Fibroblast of skin of back (primary cell): Measurements from ENCODE around the gene HSPB9.
"Not testable (repeated sequence)": the region's sequence is repeated elsewhere in the genome, so short reads cannot be mapped to it uniquely, and the experiment has no call there.

ENCODE experiments used
- DNase-seq: peaks from one replicate; pipeline ENCODE4 v3.0.0-alpha.2; 2013

Gene HSPB9

DNA sequence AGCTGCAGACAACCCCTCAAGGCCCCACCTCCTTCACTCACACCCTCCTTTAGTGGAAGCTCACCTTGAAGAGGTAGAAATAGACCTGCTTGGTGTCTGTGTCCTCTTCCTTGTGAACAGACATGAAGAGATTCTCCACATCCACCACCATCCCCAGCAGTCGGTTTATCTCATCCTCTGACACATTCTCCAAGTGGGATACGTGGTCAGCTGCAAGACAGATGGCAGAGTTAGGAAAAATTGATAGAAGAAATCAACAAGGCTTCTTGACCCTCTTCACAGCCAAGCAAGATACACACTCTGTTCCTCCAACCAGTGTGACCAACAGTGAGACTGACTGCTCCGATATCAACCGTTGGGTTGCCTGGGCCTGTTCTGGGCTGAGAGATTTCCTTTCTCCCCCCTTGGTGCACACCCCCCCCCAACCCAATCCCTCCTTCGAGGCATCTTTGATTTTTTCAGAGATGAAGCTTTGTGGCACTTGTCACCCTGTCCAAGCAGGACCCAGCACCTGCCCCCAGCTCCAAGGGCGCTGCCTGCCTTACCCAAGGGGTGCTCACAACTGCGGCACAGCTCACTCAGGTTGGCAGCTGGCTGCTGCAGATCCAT is 2.3 kb upstream of the HSPB9 start:
- no peak for DNase-seq

DNA sequence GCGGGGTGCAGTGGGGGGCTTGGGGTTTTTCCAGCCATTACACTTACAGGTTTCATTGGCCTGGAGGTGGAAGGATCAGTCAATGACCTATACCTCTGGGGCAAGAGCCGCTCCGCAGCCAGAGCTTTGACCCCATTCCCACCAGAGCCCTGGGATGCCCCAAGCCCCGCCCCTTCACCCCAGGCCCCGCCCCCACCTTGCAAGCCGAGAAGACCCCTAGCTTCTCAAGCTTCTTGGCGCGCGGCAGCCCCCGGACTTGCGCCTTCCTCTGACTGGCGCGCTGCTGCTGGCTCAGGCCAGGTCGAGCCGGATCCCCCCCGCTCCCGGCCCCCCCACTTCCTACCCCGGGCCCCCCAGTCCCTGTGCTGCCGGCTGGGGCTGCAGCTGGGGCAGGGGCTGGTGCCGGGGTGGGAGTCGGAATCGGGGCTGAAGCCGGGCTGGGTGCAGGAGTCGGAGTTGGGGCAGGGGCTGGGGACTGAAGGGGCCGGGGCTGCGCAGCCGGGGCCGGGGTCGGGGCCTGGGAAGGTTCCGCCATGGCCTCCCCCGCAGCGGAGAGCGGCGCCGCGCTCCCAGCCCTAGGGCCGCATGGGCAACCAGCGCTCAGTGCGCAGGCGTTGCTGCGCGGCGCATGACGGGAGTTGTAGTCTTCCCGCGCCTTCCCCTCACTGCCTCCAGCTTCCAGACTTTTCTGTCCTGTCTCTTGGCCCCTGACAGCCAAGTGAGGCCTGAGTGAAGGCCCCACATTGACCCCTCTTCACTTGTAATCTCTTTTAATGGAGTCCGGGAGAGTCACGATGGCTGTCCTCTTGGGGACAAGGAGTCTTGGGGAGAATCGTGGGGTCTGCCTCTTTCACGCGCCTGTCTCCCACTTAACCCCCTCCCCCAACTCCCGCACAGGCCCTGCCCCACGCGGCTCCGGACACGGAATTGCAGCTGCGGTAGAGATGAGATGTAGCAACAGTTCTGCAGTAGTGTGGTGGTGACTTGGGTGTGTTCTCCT is 1.5 kb upstream of the HSPB9 start, which contains the start of gene KAT2A:
Gene KAT2A (minus strand): TSS at position 598 of the 1,000 bp plus-strand sequence. CDS start 63 bp downstream, at position 535.
- DNase-seq: peak; percentile 83

DNA sequence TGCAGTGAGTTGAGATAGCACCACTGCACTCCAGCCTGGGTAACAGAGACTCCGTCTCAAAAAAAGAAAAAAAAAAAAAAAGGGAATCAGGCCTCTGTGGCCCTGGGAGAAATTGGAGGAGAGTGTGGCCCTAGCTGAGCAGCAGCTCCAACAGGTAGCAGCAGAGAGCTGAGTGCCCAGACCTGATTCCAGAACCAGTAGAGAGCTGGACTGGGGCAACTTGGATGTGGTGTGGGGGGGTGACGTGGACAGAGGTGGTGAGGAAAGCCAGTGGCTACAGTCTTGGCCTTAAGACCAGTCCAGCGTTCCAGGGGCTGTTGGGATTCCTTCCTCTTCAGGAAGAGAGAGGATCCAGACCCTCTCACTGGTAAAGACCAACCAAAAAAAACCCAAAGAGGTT is 1.7 kb downstream of the HSPB9 start:
- no peak for DNase-seq

DNA sequence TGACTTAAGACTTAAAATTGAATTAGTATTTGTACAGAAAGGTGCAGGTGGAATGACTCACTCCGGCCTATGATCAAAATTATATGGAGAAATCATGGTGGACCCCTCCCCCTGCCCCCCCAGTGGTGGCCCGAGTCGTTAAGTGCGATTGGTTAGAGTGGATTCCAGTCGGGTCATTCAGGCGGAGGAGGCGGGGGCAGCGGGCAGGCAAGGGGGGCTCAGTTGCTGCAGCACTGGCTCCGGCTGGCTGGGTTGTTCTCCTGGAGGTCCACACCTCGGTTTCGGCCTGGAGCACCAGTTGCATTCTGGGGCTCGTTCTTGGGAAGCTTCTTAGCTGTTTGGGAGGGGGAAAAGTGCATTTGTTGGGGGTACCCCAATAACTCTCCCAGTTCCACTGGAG is 3.0 kb downstream of the HSPB9 start:
- DNase-seq: no peak

DNA sequence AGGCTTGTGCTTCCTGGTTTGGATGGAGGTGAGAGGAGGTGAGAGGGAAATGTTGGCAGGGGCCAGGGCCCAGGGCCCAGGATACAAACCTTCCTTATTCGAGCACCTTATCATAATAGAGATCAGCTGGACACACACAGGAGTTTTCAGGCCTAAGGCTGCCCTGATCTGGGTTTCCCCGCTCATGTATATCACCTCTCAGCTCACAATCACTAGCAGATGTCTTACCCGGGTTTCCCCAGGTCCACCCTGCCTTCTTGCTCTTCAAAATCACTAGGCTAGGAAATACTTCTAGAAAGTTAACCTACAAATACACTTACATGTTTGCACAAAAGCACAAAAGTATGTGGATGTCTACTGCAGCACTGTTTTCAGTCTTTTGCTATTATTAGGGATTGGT is 4.2 kb downstream of the HSPB9 start:
- no peak for DNase-seq

DNA sequence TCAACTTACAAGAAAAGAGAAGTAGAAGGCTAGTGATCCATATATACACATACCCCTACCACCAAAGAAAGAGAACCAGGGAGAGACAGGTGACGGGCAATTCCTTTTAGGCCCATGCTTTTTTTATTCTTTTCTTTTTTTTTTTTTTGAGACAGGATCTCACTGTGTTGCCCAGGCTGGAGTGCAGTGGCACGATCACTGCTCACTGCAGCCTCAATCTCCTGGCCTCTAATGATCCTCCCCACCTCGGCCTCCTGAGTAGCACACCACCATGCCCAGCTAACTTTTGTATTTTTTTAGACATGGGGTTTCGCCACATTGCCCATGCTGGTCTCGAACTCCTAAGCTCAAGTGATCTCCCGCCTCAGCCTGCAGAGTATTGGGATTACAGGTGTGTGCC is 4.8 kb downstream of the HSPB9 start:
- DNase-seq: no peak

DNA sequence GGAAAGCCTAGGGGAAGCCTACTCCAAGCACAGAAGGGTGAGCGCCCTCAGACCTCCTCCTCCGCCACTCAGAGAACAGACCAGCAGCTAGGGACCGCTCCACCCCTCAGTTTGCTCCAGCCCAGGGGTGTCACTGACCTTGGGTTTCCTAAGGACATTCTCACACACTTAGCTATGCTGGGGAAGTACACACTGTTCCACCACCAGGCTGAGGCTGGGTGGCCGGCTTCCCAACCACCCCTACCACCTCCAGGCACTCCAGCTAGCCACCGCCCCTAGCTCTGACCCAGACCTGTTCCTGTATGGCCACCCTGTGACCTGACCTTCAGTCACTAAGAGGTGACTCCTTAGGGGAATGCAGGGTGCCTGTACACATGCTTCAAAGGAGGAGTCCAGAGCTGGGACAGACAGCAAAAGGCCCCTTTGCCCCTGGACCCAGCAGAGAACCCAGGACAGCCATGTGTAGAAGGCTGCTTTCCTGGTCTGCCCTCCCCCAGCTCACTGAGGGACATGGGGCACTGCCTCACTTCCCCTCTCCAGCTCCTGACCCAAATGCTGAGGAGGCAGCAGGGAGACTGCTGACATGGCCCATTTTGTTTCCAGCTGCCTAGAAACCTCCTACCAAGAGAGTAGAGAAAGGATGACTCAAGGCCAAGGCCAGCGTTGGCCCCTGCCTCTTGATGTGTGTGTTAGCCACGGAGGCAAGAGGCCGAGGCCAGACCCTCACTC is 6.7 kb downstream of the HSPB9 start:
- no peak for DNase-seq

DNA sequence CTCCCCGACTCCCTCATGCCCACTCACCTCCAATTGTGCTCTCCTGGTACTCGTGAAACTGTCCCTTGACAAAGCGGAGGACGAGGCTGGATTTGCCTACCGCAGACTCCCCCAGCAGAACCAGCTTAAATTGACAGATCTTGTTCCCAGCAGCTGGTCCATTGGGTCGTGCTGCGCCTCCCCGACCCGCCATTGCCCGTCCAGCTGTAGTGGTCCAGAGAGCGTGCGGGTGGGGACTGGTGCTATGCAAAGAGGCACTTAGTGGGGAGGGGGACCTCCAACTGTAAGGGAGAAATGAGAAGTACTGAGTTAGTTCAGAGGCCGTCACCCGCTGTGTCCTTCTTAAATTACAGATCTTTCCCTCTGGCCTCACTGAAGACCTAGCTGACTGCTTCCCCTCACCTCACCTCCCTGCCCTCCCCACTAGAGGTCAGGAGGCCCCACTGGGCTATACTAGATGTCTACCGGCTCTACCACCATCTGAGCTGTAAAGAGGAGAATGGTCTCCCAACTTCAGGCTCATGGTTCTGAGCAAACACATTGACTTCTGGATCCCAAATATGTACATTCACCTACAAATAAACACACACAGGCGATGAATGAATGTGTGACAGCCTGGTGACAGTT is 7.8 kb downstream of the HSPB9 start:
- DNase-seq: no peak

DNA sequence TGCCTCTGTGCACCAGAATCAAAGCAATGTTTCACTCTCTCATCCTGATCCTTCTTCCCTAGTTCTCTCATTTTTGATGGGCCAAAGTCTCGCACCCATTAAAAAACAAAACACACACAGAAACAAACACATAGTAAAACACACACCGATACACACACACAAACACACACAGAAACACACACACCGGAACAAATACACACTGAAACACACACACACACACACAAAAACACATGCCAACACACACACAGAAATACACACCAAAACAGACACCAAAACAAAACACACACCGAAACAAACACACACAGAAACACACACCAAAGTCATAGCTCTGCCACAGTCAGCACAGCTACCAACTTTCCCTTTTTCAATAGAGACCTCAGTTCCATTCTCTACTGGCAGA is 8.6 kb downstream of the HSPB9 start:
- DNase-seq: no peak

DNA sequence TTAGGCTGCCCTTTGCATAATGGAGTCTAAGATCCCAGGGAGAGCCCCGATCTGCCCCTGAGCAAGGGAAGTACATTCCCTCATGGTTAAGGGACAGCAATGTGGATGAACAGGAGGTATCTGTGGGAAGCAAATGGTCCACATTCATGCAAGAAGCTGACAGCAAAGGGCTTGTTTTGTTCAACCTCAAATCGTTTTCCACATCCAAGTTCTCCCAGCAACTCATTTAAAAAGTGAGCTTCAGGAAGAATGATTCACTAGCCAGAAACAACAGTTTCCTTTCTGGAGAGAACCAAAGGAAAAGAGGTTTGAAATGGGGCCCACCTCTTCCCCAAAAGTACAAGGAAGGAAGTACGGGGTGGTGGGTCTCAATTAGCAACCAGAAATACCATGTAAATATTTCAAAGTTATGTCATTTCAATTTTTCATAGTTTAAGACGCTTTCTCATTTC is 9.4 kb downstream of the HSPB9 start:
- no peak for DNase-seq

DNA sequence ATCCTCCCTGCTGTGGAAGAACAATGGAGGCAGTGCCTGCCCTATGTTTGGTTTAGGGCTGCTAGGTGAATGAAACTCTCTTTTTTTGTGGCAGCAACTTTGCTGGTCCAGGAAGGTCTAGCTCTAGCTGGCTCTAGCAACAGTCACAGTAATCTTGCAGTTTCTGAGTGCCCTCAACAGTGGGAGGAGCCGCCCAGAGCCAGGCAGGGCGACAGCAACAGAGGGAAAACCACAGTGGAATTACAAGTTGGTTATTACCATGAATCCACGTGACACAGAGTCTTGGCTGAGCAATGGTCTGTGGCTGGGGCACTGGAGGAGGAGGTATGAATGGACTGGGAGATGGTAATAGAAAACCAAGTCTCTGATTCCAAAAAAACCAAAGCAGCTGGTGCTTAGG is 10.3 kb downstream of the HSPB9 start:
- DNase-seq: peak; percentile 81

DNA sequence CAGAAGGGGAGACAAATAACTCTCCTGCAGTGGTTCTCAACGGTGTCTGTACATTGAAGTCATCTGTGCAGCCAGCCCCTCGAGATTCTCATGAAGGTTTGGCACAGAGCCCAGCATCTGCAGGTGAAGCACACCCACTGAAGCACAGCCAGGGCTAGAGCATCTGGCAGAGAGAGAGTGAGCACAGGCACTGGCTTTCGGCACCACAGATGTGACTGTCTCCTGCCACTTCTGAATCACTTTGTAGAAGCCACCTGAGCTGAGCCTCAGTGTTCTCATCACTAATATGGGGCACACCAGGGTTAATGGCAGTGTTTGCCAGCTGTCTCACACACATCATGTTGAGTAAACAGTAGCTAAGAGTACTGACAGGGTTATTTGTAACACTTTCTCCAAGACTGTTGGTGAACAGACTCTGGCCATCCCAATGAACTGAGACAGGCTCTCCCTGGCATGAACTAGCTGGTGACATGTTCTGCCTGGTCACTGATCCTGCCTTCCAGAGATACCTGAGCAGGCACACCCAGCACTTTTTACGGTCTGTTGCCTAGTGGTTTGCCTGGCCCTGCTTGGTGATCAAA is 10.9 kb downstream of the HSPB9 start:
- no peak for DNase-seq

DNA sequence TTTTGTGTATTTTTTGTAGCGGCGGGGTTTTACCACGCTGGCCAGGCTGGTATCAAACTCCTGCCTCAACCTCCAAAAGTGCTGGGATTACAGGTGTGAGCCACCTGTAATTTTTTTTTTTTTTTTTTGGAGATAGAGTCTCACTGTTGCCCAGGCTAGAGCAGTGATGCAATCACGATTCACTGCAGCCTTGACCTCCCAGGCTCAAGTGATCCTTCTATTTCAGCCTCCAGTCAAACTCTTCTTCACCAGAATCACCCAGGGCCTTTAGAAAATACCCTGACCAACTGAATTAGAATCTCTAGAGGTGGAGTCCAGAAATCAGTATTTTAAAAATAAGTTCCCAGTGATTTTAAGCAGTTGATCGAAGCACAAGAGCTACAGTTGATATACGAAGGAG is 12.5 kb downstream of the HSPB9 start:
- no peak for DNase-seq

DNA sequence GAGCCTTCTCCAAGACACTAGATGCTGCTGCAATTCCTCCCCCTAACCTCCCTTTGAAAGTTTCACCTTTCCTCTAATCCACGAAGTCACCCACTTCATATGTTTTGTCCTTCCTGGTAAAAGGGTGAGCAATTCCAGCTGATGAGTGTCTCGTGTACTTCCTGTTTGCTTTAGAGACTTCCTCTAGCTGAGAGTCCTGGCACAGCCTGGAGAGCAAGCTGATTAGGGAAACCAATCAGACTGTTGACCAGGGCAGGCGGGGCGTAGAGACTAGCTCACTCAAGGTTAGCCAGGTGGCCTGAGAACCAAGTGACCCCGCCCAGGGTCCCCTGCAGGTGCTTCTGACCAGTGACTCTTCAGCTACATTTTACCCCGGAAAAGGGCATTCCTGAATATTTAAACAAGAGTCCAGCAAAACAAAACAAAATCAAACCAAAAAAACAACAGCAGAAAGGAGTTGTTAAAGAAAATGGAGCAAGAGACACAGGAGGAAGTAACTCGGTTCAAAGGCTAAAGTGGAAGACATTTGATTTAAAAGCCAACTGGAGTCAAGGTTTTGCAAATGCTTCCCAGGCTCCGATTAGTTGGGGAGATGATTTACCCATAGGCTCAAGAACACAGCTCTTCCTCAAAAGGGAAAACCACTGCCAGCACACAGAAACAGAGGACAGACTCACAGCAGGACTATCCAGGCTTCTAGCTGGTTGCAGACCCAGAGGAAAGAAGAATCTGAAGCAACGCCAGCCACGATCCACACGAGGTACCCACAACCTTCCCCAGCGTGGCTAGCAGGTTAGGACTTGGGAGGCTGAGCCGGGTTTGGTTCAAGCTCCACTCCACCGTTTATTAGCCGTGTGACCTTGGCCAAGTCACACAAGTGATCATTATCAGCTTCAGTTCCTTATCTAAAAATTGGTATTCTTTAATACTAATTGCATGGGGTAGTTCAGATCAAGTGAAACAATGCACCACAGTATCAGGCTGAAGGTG is 13.4 kb downstream of the HSPB9 start:
- DNase-seq: peak; percentile 68

DNA sequence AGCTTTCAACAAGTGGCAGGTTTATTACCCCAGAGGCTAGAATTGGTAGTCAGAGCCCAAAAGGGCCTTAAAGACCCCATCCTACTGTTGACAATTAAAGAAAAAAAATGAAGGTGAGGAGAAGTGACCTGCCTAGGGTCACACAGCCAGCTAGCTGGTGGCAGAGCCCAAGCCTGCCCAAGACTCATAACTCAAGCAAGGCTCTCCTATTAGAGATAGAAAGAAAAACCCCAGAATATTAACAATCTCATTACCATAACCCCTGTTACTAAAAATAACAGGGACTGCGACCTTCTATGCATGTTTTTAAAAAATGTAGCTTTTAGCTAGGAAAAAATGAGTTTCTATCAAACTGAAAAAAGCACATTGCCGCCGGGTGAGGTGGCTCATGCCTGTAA is 14.0 kb downstream of the HSPB9 start:
- no peak for DNase-seq

DNA sequence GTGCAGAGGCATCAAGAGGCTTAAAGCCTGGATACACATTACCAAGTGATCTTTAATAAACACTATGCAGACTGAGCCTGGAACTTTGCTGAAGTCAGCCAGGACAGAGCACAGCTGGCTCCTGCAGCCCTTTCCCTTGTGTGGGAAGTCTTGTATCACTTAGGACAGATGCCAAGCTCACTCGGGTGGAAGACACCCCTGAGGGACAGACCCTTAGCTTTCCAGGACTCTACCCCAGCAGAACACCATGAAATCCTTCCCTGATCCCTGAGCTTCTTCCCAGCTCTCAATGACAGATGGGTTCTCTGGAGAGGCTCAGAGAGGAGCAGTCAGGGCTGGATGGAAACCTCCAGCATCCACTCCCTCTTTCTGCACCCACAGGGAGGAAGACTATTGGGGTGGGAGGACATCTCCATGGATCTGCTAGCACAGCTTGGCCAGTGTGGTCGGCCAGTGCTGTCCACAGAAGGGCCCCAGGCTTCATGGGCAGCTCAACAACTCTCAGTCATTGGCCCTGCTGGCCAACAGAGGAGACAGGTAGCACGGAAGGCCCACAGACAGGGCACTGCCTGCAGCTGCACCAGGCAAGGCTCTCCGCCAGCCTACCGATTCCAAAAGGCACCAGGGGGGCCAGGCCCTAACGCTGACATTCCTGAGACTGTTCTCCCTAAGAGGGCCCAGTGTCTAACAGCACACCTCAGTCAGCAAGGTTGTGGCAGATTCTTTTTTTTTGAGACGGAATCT is 16.3 kb downstream of the HSPB9 start:
- no peak for DNase-seq

DNA sequence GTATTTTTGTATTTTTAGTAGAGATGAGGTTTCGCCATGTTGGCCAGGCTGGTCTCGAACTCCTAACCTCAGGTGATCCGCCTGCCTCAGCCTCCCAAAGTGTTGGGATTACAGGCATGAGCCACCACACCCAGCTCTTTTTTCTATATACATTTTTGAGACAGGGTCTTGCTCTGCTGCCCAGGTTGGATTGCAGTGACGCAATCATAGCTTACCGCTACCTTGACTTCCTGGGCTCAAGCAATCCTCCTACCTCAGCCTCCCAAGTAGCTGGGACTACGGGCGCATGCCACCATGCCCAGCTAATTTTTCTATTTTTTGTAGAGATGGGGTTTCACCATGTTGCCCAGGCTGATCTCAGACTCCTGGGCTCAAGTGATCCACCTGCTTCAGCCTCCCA is 18.1 kb downstream of the HSPB9 start:
- not testable (repeated sequence) for DNase-seq

DNA sequence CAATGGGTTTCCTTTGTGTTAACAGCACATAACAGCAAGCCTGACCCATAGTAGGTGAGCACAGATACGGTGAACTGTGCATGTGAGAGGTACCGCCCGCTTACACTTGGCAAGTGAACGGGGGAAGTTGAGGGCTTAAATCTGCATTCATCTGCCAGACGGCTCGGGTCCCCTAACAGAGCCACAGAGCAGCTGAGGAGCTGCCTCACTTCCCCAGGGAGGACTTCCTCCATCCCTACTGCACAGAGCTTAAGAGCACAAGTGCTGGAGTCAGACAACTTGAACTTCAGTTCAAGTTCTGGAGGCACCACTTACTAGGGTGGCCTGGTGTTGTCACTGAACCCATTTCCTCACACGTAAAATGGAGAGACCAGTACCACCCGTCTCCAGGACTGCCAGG is 18.8 kb downstream of the HSPB9 start:
- DNase-seq: no peak

DNA sequence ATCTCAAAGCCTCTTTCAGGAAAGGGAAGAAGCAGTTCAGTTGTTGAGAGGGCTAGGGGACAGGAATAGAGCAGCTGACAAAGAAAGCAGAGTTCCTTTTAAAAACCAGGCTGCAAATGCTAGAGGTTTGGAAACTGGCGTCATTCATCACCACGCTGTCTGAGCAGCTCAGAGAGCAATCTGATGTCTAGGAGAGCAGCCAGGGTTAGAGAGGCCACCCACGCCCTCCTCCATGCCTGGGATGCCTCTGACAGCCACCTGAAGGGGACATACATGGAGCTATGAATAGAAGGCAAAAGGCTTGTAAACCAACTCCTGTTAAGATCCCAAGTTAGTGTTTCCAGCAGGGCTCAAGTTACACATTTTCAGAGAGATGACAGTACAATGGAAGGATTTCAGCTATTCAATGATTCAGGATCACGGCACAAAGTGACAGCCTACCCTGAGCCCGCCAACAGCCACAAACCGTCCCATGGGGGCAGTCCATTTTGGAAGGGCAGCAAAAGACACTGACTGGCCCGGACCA is 19.8 kb downstream of the HSPB9 start:
- DNase-seq: peak; percentile 93

DNA sequence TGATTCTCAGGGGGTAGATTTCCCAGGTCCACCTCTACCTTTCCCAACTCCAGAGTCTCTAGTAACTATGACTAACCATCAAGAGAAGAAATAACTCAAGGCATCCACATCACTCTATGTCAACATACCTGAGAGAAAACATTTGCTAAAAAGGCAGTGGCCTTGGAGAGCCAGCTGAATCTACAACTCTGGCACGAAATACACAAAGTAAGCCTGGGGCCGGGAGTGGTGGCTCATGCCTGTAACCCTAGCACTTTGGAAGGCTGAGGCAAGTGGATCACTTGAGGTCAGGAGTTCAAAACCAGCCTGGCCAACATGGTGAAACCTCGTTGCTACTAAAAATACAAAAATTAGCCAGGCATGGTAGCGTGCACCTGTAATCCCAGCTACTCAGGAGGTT is 20.5 kb downstream of the HSPB9 start:
- DNase-seq: not testable (repeated sequence)
